Amniotic epithelial cell (primary cell): ENCODE measurements around the gene FOXJ3.

ENCODE experiments used
- DNase-seq: peaks from one replicate; pipeline ENCODE4 v3.0.0-alpha.2; 2010; ENCODE audit warnings: low read depth

FOXJ3 gene

GRCh38 chr1:42335050-42335808, at the start of gene FOXJ3:
Gene FOXJ3 (minus strand): TSS chr1:42335235. CDS start chr1:42311093, 24,142 bp downstream.
- DNase-seq = peak; percentile 90

GRCh38 chr1:42381280-42381673, 46.2 kb upstream of the FOXJ3 start:
- DNase-seq = no peak

GRCh38 chr1:42380586-42381279, 45.7 kb upstream of the FOXJ3 start, which contains the start of gene RIMKLA:
Gene RIMKLA (plus strand): TSS chr1:42380792. CDS start chr1:42380935, 143 bp downstream.
- peak; percentile 1 for DNase-seq

- DNase-seq = peak; percentile 31
Measured at GRCh38 chr1:42379794-42380585, 45.0 kb upstream of the FOXJ3 start.

GRCh38 chr1:42372796-42373195, 37.8 kb upstream of the FOXJ3 start:
- no peak for DNase-seq

- no peak for DNase-seq
Measured at GRCh38 chr1:42370876-42371549, 36.0 kb upstream of the FOXJ3 start.

- no peak for DNase-seq
Measured at GRCh38 chr1:42369471-42369870, 34.4 kb upstream of the FOXJ3 start.

GRCh38 chr1:42368096-42368795, 33.2 kb upstream of the FOXJ3 start:
- DNase-seq = no peak

- DNase-seq = no peak
Measured at GRCh38 chr1:42365118-42365517, 30.1 kb upstream of the FOXJ3 start.

GRCh38 chr1:42364542-42364941, 29.5 kb upstream of the FOXJ3 start:
- DNase-seq = no peak

GRCh38 chr1:42364089-42364488, 29.1 kb upstream of the FOXJ3 start:
- DNase-seq = no peak

GRCh38 chr1:42359466-42359865, 24.4 kb upstream of the FOXJ3 start:
- DNase-seq = peak; percentile 32

- DNase-seq = no peak
Measured at GRCh38 chr1:42358791-42359190, 23.8 kb upstream of the FOXJ3 start.

GRCh38 chr1:42350086-42350485, 15.1 kb upstream of the FOXJ3 start:
- no peak for DNase-seq

GRCh38 chr1:42348498-42348897, 13.5 kb upstream of the FOXJ3 start:
- no peak for DNase-seq

GRCh38 chr1:42343049-42343448, 8.0 kb upstream of the FOXJ3 start:
- DNase-seq = no peak

- no peak for DNase-seq
Measured at GRCh38 chr1:42340901-42341300, 5.9 kb upstream of the FOXJ3 start.

- no peak for DNase-seq
Measured at GRCh38 chr1:42340093-42340492, 5.1 kb upstream of the FOXJ3 start.

GRCh38 chr1:42336978-42337377, 1.9 kb upstream of the FOXJ3 start:
- DNase-seq = no peak

GRCh38 chr1:42335809-42336518, 929 bp upstream of the FOXJ3 start:
- peak; percentile 75 for DNase-seq
